ENCODE measurements around the gene THADA.

The THADA gene

DNA sequence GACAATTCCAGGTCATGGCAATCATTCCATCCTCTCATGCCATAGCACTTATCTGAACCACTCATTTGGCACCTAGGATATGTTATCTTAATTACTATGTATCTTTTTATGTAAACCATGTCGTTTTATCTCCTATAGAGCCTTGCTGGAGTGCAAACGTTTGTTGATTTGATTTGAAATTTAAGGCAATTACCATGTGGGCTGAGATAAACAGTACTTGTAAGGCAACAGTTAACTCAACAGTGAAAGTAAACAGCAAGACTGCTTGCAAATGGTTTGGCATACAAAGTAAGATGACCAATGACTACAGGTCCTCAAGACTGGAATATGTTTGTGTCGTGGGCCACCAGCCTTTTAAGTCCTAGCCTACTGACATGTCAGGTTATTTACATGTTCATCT, 235.7 kb downstream of the THADA start:
- no peak for DNase-seq (ENCODE audit: low read depth in 2 of 2, low spot score in 1 of 2)

DNA sequence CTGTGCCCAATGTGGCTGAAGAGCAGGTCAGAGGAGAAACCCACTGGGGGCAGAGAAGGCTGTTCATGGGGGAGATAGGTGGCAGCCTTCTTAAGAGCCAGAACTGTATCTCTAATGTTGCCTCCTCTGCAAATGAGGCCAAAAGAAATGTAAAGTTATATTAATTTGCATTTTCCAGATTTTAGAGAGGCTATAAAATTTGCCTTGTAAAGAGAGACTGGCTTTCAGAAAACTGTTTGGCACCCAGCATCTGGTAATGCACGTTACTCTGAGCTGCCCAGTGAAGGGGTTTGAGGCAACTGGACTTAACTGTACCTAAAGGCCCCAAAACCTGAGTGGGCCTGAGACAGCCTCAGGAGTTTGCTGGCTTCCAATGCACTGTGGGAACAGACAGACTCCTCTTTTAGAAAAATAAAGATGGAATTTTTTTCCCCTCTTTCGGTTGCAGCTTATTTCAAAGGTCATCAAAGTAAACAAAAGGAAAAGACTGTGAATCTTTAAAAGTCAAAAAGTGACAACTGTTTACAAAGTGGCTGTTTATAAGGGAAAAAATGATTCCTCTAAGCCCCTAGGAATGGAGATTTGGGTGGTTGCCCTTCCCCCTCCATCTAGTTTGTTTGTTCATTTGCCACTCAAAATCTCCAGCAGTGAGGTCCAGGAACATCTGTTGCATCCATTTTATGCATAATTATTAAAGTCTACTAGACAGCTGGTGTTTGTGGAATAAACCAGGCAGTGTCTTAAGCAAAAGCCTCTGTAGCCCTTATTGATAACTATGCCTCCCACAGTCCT, 237.2 kb downstream of the THADA start:
- no peak for DNase-seq (ENCODE audit: low read depth in 2 of 2, low spot score in 1 of 2)

GRCh38 chr2:43356774-43357173, 239.1 kb downstream of the THADA start:
- no peak for DNase-seq (ENCODE audit: low read depth in 2 of 2, low spot score in 1 of 2)

DNA sequence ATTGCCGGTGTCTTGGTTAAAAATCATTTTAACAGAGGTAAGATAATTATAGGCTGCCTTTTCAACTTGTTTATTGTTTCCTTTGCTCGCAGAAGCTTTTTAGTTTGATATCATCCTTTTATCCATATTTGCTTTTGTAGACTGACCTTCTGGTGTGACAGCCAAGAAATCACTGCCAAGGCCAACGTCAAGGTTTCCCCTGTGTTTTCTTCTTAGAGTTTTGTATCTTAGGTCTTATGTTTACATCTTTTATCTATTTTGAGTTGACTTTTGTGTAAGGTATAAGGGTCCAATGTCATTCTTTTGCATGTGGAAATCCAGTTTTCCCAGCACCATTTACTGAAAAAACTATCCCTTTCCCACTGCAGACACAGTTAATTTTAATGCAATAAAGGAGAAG, 240.4 kb downstream of the THADA start:
- DNase-seq (ENCODE audit: low read depth in 2 of 2, low spot score in 1 of 2): no peak

DNA sequence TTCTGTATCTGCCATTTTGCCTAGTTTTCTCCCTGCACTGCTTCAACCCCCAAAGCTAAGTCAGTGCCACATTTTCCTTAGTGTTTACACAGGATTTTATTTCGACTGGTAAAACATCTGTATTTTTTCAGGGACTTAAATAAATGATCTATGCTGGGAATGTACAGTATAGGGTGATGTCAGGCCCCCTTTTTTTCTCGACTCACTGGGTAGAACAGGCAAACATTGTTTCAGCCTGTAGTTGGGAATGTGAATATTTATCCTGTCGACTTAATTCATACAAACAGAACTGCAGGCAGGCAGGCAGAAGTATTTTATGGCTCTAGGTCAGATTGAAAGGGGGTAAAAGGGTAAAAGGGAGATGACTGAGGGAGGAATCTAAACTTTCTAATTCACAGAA, 245.9 kb downstream of the THADA start:
- DNase-seq (ENCODE audit: low read depth in 2 of 2, low spot score in 1 of 2): no peak

DNA sequence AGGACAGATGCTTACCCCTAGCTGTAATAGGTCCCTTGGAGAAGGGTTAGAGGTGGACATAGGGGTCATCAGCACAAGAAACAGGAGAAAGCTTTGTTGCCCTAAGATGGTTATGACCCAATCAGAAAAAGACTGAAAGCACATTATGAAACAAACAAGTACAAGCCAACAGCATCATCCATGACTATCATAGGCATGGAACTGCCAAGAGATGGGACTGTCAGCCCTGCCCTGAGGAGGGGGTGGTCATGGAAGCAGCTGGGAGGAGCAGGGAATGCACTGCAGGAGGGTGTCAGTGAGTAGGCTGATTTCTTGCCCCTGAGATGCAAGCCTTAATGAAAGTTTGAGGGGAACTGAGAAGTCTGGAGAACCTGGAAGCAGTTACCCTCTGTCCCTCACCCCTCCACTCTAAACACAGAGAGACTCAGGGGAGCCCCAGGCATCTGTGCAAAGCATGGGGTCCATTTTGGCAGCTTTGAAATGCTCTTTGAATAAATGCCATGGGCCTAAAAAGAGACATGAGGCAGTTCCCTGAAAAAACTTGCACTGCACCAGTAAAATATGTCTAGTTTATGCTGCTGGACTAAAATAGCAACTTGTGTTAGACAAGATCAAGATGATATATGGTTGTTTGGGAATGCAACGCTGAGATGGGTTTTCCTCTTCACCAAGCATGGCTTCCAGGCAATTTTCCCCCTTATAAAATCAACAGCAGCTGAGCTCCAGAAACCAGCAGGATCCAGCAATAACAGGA, 246.8 kb downstream of the THADA start:
- DNase-seq (ENCODE audit: low read depth in 2 of 2, low spot score in 1 of 2): no peak

DNA sequence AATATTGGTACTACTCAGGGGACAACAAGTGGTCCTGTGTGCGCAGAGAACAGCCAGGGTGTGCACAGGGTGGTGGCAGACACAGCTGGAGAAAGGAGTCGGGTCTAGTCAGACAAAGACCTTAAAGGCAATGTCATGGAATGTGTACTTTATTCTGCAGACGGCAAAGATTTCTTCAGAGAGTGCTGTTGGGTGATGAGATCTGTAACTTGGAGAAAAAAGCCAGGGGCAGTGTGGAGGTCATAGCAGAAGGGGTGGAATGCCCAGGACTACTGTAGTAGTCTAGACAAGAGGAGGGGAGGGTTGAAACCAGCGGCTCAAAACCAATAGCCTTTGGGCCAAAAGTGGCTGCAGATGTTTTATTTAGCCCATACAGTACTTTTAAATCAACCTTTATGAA, 248.1 kb downstream of the THADA start:
- DNase-seq (ENCODE audit: low read depth in 2 of 2, low spot score in 1 of 2): no peak

- no peak for DNase-seq (ENCODE audit: low read depth in 2 of 2, low spot score in 1 of 2)
These were observed 249.0 kb downstream of the THADA start for GRCh38 chr2:43346602-43347567.

GRCh38 chr2:43345872-43346271, 250.0 kb downstream of the THADA start:
- DNase-seq (ENCODE audit: low read depth in 2 of 2, low spot score in 1 of 2): no peak

DNA sequence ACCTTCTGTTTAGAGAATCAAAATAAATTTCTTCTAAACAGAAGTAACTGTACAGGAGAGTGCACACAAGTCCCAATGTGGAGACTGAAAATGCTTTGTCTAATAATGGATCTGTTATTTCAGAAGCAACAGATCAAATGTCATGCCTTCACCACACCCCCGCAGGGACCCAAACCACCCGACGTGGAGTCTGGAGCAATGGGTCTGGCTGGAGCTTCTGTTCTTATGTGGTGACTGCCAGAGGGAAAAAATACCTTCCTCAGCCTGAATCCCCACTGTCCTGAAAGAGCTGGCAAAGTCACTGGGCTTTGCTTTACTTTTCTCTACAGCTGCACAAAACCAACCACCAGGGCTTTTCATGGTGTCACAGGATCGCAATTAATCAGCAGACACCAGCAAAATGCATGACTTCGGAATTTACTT, 250.4 kb downstream of the THADA start:
- no peak for DNase-seq (ENCODE audit: low read depth in 2 of 2, low spot score in 1 of 2)

DNA sequence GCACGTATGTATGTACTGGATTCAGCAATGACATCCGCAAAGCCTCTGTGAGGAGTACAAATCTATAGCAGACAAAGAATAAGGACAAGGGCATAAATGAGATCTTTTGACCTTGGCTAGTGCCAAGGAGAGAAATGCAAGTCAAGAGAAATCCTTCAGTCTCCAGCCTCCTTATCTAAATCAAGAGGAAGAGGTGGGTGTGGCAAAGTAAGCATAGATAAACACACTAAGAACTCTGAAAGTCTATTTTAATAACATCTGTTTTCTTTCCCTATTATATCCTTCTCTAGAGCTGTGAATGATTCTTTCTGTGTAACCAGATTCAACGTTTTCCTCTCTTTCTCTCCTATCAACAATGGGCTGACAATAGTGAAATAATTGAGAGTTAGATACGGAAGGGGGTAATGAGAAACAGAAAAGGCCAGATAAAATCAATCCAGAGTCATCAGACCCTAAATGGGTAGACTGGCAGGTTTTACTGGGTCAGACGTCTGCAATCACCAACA, 250.9 kb downstream of the THADA start:
- DNase-seq (ENCODE audit: low read depth in 2 of 2, low spot score in 1 of 2): no peak

DNA sequence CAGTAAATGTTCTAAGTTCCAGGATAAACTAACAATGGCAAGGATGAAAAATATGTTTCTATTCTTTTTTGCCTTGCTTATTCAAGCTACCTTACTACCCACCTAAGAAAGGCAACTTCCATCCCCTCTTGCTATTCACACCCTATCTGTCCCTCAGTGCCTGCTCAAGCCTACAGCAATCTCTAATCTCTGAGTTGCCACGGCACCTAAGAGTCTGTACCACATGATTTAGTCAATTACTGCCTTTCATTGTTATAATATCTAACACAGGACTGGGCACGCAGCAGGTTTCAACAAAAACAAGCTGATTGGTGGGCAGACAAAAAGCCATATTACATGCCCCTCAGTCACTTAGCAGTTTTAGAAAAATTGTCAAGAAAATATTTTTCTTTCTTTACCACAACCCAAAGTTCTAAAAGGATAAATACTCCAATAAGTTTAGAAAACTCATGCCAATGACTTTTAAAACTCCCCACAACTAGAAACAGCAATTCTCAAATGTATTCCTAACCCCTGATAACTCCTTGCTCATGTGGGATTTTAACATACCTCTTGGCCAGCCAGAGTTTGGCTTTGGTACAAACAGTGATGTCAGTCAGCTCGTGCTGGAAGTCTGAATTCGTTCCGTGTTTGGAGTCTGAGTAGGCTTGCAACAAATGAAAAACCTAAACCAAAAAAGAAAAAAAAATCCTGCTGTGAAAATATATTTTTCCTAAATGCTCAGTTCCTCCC, 252.1 kb downstream of the THADA start:
- no peak for DNase-seq (ENCODE audit: low read depth in 2 of 2, low spot score in 1 of 2)

DNA sequence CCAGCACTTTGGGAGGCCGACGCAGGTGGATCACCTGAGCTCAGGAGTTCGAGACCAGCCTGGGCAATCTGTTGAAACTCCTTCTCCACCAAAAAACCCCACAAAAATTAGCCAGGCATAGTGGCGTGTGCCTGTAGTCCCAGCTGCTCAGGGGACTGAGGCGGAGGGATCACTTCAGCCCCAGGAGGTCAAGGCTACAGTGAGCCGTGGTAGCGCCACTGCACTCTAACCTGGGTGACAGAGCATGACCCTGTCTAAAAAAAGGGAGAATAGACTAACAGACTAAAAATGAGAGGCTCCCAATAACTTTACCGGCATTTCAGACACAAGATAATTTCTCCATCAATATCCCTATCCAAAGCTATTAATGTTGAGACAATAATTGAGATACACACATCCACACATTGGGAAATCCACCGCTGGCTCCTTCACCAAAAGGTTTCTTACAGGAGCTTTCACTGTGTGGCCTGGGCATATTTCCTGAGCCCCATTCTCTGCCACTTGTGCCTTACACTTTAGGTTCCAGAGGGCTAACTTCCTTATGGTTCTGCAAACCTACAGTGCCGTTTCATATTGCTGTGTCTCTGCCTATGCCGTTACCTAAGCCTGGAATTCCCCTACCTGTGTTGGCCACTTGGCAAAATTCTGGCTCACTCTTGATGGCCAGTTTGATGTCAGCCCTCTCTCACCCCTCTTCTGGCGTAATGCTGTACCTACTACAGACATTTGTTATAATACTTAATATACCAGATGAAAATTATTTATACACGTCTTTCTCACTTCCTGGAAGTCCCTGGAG, 253.7 kb downstream of the THADA start:
- DNase-seq (ENCODE audit: low read depth in 2 of 2, low spot score in 1 of 2): no peak

DNA sequence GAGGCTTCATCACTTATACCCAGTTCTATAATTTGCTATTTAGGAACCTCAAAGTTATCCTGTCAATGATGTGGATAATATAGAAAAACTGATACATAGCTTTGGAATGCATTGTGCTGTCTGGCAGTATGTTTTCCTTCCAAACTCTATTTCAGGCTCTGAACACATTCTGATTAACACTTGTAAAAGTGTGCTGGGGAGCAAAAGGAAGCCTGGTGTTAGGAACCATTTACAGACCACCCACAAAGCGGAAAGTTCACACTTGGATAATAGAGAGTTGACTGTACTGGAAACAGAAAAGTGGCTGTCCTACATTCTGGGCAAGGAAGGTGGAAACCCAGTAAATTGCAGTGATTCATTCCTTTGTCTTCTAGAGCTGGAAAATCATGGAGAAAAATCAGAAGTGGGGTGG, 254.9 kb downstream of the THADA start:
- DNase-seq (ENCODE audit: low read depth in 2 of 2, low spot score in 1 of 2): no peak

- DNase-seq (ENCODE audit: low read depth in 2 of 2, low spot score in 1 of 2): no peak
These were observed 255.8 kb downstream of the THADA start for GRCh38 chr2:43340066-43340465.

- no peak for DNase-seq (ENCODE audit: low read depth in 2 of 2, low spot score in 1 of 2)
These were observed 262.1 kb downstream of the THADA start for GRCh38 chr2:43333656-43334144.

DNA sequence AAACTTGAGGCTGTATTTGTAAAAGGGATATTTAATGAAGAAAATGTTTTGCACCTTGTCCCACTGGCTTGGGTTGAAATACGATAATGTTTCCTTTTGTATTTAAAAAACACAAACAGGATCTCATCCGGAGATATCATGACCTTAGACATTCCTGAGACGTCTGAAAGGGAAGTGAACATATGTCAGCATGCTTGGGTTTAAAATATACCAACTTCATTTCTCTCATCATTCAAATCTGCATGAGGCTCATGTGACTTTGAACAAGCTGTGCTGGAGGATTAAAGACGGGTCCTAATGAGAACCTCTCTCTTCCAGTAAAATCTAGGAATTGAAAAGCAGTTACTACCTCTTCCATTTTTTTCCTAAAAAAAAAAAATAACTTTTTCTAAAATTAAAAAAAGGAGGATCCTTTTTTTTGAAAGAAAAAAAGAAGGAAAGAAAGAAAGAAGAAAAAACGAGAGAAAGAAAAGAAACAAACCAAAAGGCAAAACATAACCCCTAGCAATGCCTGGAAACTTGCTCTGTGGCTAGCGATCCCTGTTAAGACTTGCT, 262.7 kb downstream of the THADA start:
- no peak for DNase-seq (ENCODE audit: low read depth in 2 of 2, low spot score in 1 of 2)

DNA sequence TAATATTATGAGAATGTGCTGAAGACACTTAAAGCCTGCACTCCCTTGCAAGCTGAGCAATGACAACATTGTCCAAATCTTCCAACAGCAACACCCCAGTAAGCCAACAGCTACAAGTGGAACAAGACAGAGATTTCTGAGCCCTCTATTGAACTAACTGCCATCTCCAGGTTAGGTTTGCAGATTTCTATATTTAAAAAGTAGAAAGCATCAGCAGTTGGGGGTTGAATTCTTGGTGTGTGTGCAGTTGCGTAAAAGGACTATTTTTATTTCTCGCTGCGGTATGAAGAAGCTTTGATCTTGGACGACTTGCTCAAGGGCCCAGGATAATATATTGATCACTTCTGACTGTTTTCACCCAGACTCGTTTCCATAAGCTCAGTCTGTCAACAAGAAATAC, 263.2 kb downstream of the THADA start:
- DNase-seq (ENCODE audit: low read depth in 2 of 2, low spot score in 1 of 2): no peak

DNA sequence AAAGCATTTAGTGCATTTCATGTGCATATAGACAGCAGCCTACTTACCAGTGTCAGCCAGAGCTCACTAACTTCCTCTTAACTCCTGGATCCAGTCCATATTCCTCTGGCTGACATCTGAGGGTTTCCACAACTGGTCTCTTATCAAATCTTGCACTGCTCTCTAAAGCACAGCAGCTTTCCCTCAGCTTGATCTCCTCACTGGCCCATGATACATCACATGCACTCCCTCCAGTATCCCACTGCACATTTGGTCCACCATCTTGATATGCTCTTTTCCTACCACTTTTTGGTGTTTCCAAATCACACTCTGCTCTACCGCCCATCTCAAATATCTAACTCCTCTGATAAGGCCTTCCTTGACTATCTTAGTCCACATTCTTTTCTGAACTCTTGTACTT, 264.4 kb downstream of the THADA start:
- DNase-seq (ENCODE audit: low read depth in 2 of 2, low spot score in 1 of 2): no peak
